Pancreas (tissue), 10 donors: ENCODE results near the gene CCL15. TPM values are rescaled to one million over a fixed set of nuclear protein-coding genes. Genes with fewer than 3 reads are reported as not detected.

ENCODE experiments used
- ATAC-seq, 4 donors: fragments of 200-7000 bp; cut with Tn5 transposase; one replicate each; pipeline versions ENCODE4 v1.8.0 to v1.9.1; 2020; ENCODE audit warnings: mild to moderate bottlenecking in 4 of 4, moderate library complexity in 4 of 4
- DNase-seq, 6 donors: peaks; one replicate each; pipeline ENCODE4 v3.0.0-alpha.2; 2020
- FAIRE-seq: peaks from 2 replicates; lab custom pipeline; 2012; peaks lifted over from hg19 to GRCh38; lab: Jason Lieb, UNC
- H3K27ac ChIP-seq, 4 donors: fragments of 200-600 bp; sonication (generic); 1 replicate in 3 of 4; 2 replicates in 1 of 4; pipeline versions ENCODE4 v1.5.0 to v1.8.0; 2020
- H3K27me3 ChIP-seq, 4 donors: fragments of 200-600 bp; one replicate each; pipeline ENCODE4 v1.8.0; 2021
- H3K36me3 ChIP-seq, 3 donors: fragments of 200-600 bp; sonication (generic) in 1 of 3; one replicate each; pipeline versions ENCODE4 v1.5.0 to v1.8.0; 2020 to 2021
- H3K4me1 ChIP-seq, 3 donors: fragments of 200-600 bp; one replicate each; pipeline ENCODE4 v1.8.0; 2021
- H3K4me3 ChIP-seq, 4 donors: fragments of 200-600 bp; sonication (generic) in 2 of 4; one replicate each; pipeline versions ENCODE4 v1.5.0 to v1.8.0; 2020 to 2021
- H3K9me3 ChIP-seq, 4 donors: fragments of 200-600 bp; one replicate each; pipeline ENCODE4 v1.8.0; 2021
- WGBS, 2 donors: extraction: QIAGEN DNeasy Blood & Tissue Kit; methylation state at CpG; one replicate each; pipeline ENCODE4 v1.1.7; 2013; 5-methylcytosine and 5-hydroxymethylcytosine counted together
- intact Hi-C, 3 donors: fragments of 100-400 bp; cut with DNase I; formaldehyde crosslinking; loops; one replicate each; pipeline versions ENCODE4 v1.11.1 to v1.14.2; 2022
- polyA plus RNA-seq, 2 donors: library from polyadenylated mRNA; stranded (reverse); fragments of 200-250 nt; gene quantifications; one replicate each; pipeline ENCODE4 v1.2.3, GENCODE V29; 2013
- total RNA-seq, 6 donors: library from RNA; stranded (reverse); fragmentation: NEBNext Ultra II Directional in 4 of 6; extraction: Animal tissue kit (Norgen Biotek cat#: 25700) in 4 of 6; gene quantifications; one replicate each; pipeline versions ENCODE4 v1.2.1 to v1.2.4, GENCODE V29; 2021 to 2023
- TF ChIP-seq, protein P1 (sequence below), 4 donors: fragments of 200-600 bp; sonication (generic) in 3 of 4; IDR thresholded peaks; one replicate each; pipeline versions ENCODE4 v1.5.0 to v1.8.0; 2021; ENCODE audit warnings: antibody characterized with exemption in 4 of 4
- donor health status: healthy with polysubstance abuse.
- donor health status: DM: no; HTN: no; CAD: no; lungs with moderate emphysema.
- donor health status: DM: no; HTN: no; CAD: no.
- donor health status: control.
- donor health status: control.
- donor health status: Bipolar disorder and iron deficiency.
- donor health status: DM: yes; HTN: yes; CAD: no.
- donor health status: DM: no; HTN: no; CAD: no.
- donor health status: DM: no; HTN: no; CAD: no.
- donor health status: DM: yes; HTN: yes; CAD: no.

Gene CCL15
- total and polyA plus RNA-seq, 8 donors = 0.32 to 0.59 (median 0.44) TPM; not detected in 4

- Histone ChIP-seq H3K36me3 (no peaks in the 10 kb centered on the region), H3K9me3 (no peaks in the 10 kb centered on the region), H3K4me3 (no peak overlapping the region), H3K27me3 (no peaks in the 10 kb centered on the region), H3K4me1 (no peaks in the 10 kb centered on the region), H3K27ac (no peak overlapping the region)
- DNase-seq (no peak), FAIRE-seq (no peak), ATAC-seq (no peak)
- intact Hi-C loops = no loop called here
- TF ChIP-seq, protein P1, sequence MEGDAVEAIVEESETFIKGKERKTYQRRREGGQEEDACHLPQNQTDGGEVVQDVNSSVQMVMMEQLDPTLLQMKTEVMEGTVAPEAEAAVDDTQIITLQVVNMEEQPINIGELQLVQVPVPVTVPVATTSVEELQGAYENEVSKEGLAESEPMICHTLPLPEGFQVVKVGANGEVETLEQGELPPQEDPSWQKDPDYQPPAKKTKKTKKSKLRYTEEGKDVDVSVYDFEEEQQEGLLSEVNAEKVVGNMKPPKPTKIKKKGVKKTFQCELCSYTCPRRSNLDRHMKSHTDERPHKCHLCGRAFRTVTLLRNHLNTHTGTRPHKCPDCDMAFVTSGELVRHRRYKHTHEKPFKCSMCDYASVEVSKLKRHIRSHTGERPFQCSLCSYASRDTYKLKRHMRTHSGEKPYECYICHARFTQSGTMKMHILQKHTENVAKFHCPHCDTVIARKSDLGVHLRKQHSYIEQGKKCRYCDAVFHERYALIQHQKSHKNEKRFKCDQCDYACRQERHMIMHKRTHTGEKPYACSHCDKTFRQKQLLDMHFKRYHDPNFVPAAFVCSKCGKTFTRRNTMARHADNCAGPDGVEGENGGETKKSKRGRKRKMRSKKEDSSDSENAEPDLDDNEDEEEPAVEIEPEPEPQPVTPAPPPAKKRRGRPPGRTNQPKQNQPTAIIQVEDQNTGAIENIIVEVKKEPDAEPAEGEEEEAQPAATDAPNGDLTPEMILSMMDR (IDR thresholded peaks at IDR 0.05) = no peak
- 84 to 90% methylated on average over 6 of the region's 6 CpGs for WGBS, 2 donors
Observed at GRCh38 chr17:35984140-35984539, 17.2 kb downstream of the CCL15 start.

GRCh38 chr17:35982409-35983191 lies 18.8 kb downstream of the CCL15 start:
- Histone ChIP-seq H3K4me1 (no peaks in the 10 kb centered on the region), H3K36me3 (no peaks in the 10 kb centered on the region), H3K9me3 (no peaks in the 10 kb centered on the region), H3K27me3 (no peaks in the 10 kb centered on the region), H3K4me3 (no peak overlapping the region), H3K27ac (no peak overlapping the region)
- WGBS, 2 donors = 84 to 91% methylated on average over 3 of the region's 3 CpGs
- FAIRE-seq (no peak), DNase-seq (no peak), ATAC-seq (no peak)
- TF ChIP-seq, protein P1 (IDR thresholded peaks at IDR 0.05) = no peak
- intact Hi-C loops = no loop called here

DNA sequence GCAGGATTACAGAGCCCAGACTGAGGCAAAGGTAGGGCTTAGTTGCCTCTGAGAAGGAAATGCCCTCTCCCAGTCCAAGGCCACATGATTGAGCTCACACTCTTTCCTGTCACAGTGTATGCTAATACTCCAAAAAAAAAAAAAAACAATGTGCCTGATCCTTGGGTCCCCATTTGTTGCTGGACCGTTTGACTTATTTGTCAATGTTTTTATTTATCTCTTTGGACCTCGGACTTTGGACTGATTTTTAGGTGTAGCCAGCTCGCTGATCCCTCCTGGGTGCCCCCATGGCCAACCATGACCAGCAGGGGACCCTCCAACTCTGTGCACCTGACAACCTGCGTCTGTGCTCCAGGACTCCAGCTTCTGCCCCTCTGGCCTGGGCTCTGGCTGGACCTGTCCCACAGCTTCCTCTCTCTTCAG lies 19.4 kb downstream of the CCL15 start:
- no peak for DNase-seq
- H3K27me3 ChIP-seq = no peaks in the 10 kb centered on the region
- TF ChIP-seq, protein P1 (IDR thresholded peaks at IDR 0.05) = no peak
- H3K9me3 ChIP-seq = no peaks in the 10 kb centered on the region
- no peak overlapping the region for H3K27ac ChIP-seq
- ATAC-seq = no peak
- 33 to 43% methylated on average over 4 of the region's 4 CpGs for WGBS, 2 donors
- H3K4me1 ChIP-seq = no peaks in the 10 kb centered on the region
- H3K36me3 ChIP-seq = no peaks in the 10 kb centered on the region
- H3K4me3 ChIP-seq = no peak overlapping the region
- intact Hi-C loops = no loop called here
- no peak for FAIRE-seq

- Histone ChIP-seq H3K36me3 (no peaks in the 10 kb centered on the region), H3K4me3 (no peak within 1 kb of the TSS), H3K27me3 (no peaks in the 10 kb centered on the region), H3K27ac (no peak within 1 kb of the TSS), H3K9me3 (no peaks in the 10 kb centered on the region), H3K4me1 (no peaks in the 10 kb centered on the region)
- TF ChIP-seq, protein P1 (IDR thresholded peaks at IDR 0.05) = no peak
- FAIRE-seq (no peak), ATAC-seq (no peak), DNase-seq (no peak)
- intact Hi-C loops = no loop called here
- 87% methylated on average over 12 of the region's 12 CpGs for WGBS, 2 donors
Observed at GRCh38 chr17:35981246-35981645, 20.1 kb downstream of the CCL15 start, which contains the start of gene CCL16. Gene CCL16 (minus strand): TSS chr17:35981497. CDS start chr17:35981420, 77 bp downstream.

GRCh38 chr17:35978346-35978745 lies 23.0 kb downstream of the CCL15 start:
- DNase-seq = no peak
- intact Hi-C loops = loop anchor here in 1 of 3 donors (10.0 kb wide), 1 partner anchor 86 kb away; the partner anchor contains the start of gene CCL18
- no peak for ATAC-seq
- WGBS, 2 donors = 74 to 78% methylated on average over 3 of the region's 3 CpGs
- H3K9me3 ChIP-seq = no peaks in the 10 kb centered on the region
- no peaks in the 10 kb centered on the region for H3K27me3 ChIP-seq
- TF ChIP-seq, protein P1 (IDR thresholded peaks at IDR 0.05) = no peak
- H3K4me1 ChIP-seq = peaks cover 0 to 6% (median 5%) of the 10 kb centered on the region in 3 donors
- H3K36me3 ChIP-seq = no peaks in the 10 kb centered on the region
- FAIRE-seq = no peak
- H3K4me3 ChIP-seq = no peak overlapping the region
- no peak overlapping the region for H3K27ac ChIP-seq
